IMR-90 (cell line): ENCODE measurements around the gene TRIM44.

Source experiments
- CEBPB ChIP-seq: IDR thresholded peaks from 2 replicates; pipeline ENCODE4 v1.6.1; 2012; ENCODE audit warnings: low read depth, low read length, improper control_type of control experiment
- CTCF ChIP-seq: conservative IDR thresholded peaks from 2 replicates; pipeline ENCODE4 v1.5.1; 2012; ENCODE audit warnings: mild to moderate bottlenecking, low read depth, low read length, improper control_type of control experiment
- FOS ChIP-seq: fragments of 150-350 bp; IDR thresholded peaks from 2 replicates; pipeline ENCODE4 v1.6.1; 2016; ENCODE audit warnings: low read depth, low read length
- RAD21 ChIP-seq: IDR thresholded peaks from 2 replicates; pipeline ENCODE4 v1.6.1; 2012; ENCODE audit warnings: low read length, improper control_type of control experiment

GRCh38 chr11:35804451-35805040 lies 142.0 kb downstream of the TRIM44 start:
- TF ChIP-seq CTCF (no peak), RAD21 (no peak), CEBPB (no peak), FOS (no peak)
